22Rv1 (cell line): ENCODE measurements around the gene APBB2.

ENCODE experiments used
- H3K27ac ChIP-seq: fragments of 450-650 bp; 2 replicates; pipeline ENCODE4 v1.5.1; 2017
- CTCF ChIP-seq: fragments of 450-650 bp; IDR thresholded peaks from 2 replicates; pipeline ENCODE4 v1.5.1; 2017; ENCODE audit warnings: mild to moderate bottlenecking
- ZFX ChIP-seq: fragments of 450-650 bp; IDR thresholded peaks from 2 replicates; pipeline ENCODE4 v1.6.1; 2017; ENCODE audit warnings: antibody characterized with exemption, borderline replicate concordance

The APBB2 gene

GRCh38 chr4:40934676-40935075 lies 279.7 kb downstream of the APBB2 start:
- no peak overlapping the region for H3K27ac ChIP-seq
- TF ChIP-seq CTCF (no peak), ZFX (no peak)

- H3K27ac ChIP-seq, result no peak overlapping the region
These were observed 280.9 kb downstream of the APBB2 start for GRCh38 chr4:40933272-40934053.

GRCh38 chr4:40931841-40932240 lies 282.5 kb downstream of the APBB2 start:
- TF ChIP-seq ZFX (no peak), CTCF (no peak)
- no peak overlapping the region for H3K27ac ChIP-seq

More at GRCh38 chr4:40933272-40934053, 280.9 kb downstream of the APBB2 start:
- TF ChIP-seq ZFX, result no peak
- no peak for TF ChIP-seq CTCF

- TF ChIP-seq CTCF, result no peak
- no peak for TF ChIP-seq ZFX
- H3K27ac ChIP-seq, result no peak overlapping the region
These were observed 283.1 kb downstream of the APBB2 start for GRCh38 chr4:40931238-40931637.

GRCh38 chr4:40927074-40927473 lies 287.3 kb downstream of the APBB2 start:
- no peak overlapping the region for H3K27ac ChIP-seq
- TF ChIP-seq CTCF (no peak), ZFX (no peak)

- no peak overlapping the region for H3K27ac ChIP-seq
- TF ChIP-seq CTCF (peak; percentile 69), ZFX (no peak)
These were observed 289.6 kb downstream of the APBB2 start for GRCh38 chr4:40924793-40925117.

GRCh38 chr4:40924096-40924792 lies 290.1 kb downstream of the APBB2 start:
- TF ChIP-seq ZFX (no peak), CTCF (peak; percentile 91)
- no peak overlapping the region for H3K27ac ChIP-seq
